ENCODE data around the gene DNAH8.

DNA sequence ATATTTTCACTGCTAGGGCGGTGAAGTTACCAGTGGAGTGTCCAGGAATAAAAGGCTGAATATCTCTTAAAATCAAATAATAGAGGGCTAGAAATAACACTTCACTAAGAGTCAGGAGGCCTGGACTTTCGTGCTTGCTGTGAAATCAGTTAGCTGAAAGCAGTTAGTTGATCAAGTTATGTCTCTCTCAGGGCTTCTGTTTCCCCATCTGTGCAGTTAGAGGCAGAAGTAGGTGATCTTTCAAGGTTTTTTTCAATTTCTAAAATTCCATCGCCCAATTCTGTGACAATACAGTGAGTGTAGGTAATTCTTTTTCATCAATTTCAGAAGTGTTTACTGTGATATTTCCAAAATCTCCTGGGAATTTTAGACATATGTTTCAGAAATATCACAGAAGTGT lies 260.9 kb downstream of the DNAH8 start:
- TF ChIP-seq, protein P1, sequence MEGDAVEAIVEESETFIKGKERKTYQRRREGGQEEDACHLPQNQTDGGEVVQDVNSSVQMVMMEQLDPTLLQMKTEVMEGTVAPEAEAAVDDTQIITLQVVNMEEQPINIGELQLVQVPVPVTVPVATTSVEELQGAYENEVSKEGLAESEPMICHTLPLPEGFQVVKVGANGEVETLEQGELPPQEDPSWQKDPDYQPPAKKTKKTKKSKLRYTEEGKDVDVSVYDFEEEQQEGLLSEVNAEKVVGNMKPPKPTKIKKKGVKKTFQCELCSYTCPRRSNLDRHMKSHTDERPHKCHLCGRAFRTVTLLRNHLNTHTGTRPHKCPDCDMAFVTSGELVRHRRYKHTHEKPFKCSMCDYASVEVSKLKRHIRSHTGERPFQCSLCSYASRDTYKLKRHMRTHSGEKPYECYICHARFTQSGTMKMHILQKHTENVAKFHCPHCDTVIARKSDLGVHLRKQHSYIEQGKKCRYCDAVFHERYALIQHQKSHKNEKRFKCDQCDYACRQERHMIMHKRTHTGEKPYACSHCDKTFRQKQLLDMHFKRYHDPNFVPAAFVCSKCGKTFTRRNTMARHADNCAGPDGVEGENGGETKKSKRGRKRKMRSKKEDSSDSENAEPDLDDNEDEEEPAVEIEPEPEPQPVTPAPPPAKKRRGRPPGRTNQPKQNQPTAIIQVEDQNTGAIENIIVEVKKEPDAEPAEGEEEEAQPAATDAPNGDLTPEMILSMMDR (IDR thresholded peaks at IDR 0.05), result no peak
- TF ChIP-seq EZH2 (IDR thresholded peaks at IDR 0.05), result no peak

Data from neural progenitor cell (in vitro differentiated cells).